NCI-H2227 treated with DMSO at 0.1 percent for 48 hours (cell line): ENCODE measurements around the gene SLC25A4.
A peak's percentile ranks its signal among the peaks of the same experiment; 100 is the strongest.
"Not testable (repeated sequence)": the region's sequence is repeated elsewhere in the genome, so short reads cannot be mapped to it uniquely, and the experiment has no call there.

Source experiments
- DNase-seq: peaks from one replicate; lab custom pipeline; 2025; lab: John Stamatoyannopoulos, UW

SLC25A4 gene

GRCh38 chr4:185183622-185184281 is 40.7 kb downstream of the SLC25A4 start:
- peak; percentile 77 for DNase-seq

- no peak for DNase-seq
Measured at GRCh38 chr4:185186769-185187168, 43.7 kb downstream of the SLC25A4 start.

- DNase-seq, result no peak
Measured at GRCh38 chr4:185189606-185190305, 46.7 kb downstream of the SLC25A4 start.

- DNase-seq, result no peak
Measured at GRCh38 chr4:185190306-185190856, 47.3 kb downstream of the SLC25A4 start.

GRCh38 chr4:185192059-185192458 is 49.0 kb downstream of the SLC25A4 start:
- no peak for DNase-seq

GRCh38 chr4:185194924-185195888 is 52.1 kb downstream of the SLC25A4 start:
- no peak for DNase-seq

GRCh38 chr4:185196437-185196836 is 53.4 kb downstream of the SLC25A4 start:
- no peak for DNase-seq

- not testable (repeated sequence) for DNase-seq
Measured at GRCh38 chr4:185198189-185198588, 55.1 kb downstream of the SLC25A4 start.
